Loucy (cell line): ENCODE measurements around the gene CCDC9.

Experiments
- CTCF ChIP-seq: fragments of 200-600 bp; sonication (generic); conservative IDR thresholded peaks from 2 replicates; pipeline ENCODE4 v1.5.1; 2014; ENCODE audit warnings: mild to moderate bottlenecking, antibody characterized with exemption, low read length
- EZH2phosphoT487 ChIP-seq: fragments of 200-600 bp; IDR thresholded peaks from 2 replicates; pipeline ENCODE4 v1.6.1; 2018; ENCODE audit warnings: antibody characterized with exemption, mild to moderate bottlenecking, moderate library complexity, borderline replicate concordance

DNA sequence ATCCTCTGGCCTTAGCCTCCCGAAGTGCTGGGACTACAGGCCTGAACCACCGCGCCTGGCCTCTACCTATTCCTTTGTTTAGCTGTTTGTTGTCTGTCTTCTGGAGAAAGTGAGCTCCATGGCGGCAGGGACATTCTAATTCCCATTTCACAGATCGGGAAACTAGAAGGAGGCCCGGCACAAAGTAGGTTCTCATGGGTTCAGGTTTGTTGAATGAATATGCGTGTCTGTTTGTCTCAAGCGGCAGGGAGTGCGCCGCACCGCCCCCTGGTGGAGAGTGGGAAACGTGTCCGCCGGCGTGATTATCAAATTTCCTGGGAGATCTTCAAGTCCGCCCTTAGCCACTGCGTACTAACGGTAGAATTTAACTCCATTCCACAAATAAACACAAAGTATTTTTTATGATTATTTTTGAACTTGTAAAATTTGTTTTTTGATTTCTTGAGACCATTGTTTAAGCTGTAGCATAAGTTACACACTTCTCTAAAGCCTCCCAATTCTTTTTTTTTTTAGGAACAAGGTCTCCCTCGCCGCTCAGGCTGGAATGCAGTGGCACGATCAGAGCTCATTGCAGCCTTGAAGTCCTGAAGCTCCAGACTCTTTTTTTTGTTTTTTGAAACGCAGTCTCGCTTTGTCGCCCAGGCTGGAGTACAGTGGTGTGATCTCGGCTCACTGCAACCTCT is 8.9 kb upstream of the CCDC9 start:
- TF ChIP-seq CTCF = peak; percentile 95
- no peak for TF ChIP-seq EZH2phosphoT487
